Keratinocyte (primary cell): ENCODE results near the gene SPATS2L. TPM values are rescaled to one million over a fixed set of nuclear protein-coding genes. Genes with fewer than 3 reads are reported as not detected.

Experiments used
- DNase-seq: peaks from one replicate; pipeline ENCODE4 v3.0.0-alpha.2; 2011; ENCODE audit warnings: low read depth, missing footprints, low spot score
- FAIRE-seq: peaks from 2 replicates; lab custom pipeline; 2011; peaks lifted over from hg19 to GRCh38; lab: Jason Lieb, UNC
- H2AFZ ChIP-seq: 2 replicates; pipeline ENCODE4 v1.6.0; 2012; ENCODE audit warnings: low read length, control low read depth, inconsistent platforms; ENCODE audit not compliant: control insufficient read depth
- H3K27ac ChIP-seq: 2 replicates; pipeline ENCODE4 v1.5.1; 2011; ENCODE audit warnings: low read length; ENCODE audit not compliant: control insufficient read depth, insufficient read depth
- H3K27me3 ChIP-seq: 3 replicates; pipeline ENCODE4 v1.6.0; 2011; ENCODE audit warnings: low read length; ENCODE audit not compliant: control insufficient read depth, insufficient read depth; ENCODE audit errors: extremely low read depth
- H3K36me3 ChIP-seq, 2 experiments: 2 replicates in 1 of 2; 3 replicates in 1 of 2; pipeline ENCODE4 v1.5.1; 2011; ENCODE audit warnings: low read length in 2 of 2, mild to moderate bottlenecking in 1 of 2; ENCODE audit not compliant: control insufficient read depth in 2 of 2, insufficient read depth in 2 of 2; ENCODE audit errors: extremely low read depth in 1 of 2
- H3K4me1 ChIP-seq: 3 replicates; pipeline ENCODE4 v1.5.1; 2011; ENCODE audit warnings: low read length; ENCODE audit not compliant: control insufficient read depth, insufficient read depth; ENCODE audit errors: extremely low read depth
- H3K4me2 ChIP-seq: 3 replicates; pipeline ENCODE4 v1.6.0; 2011; ENCODE audit warnings: low read depth, low read length; ENCODE audit not compliant: control insufficient read depth, insufficient read depth; ENCODE audit errors: extremely low read depth
- H3K4me3 ChIP-seq, 3 experiments: fragments of 200-600 bp in 1 of 3; sonication (generic) in 1 of 3; 2 replicates in 2 of 3; 3 replicates in 1 of 3; pipeline ENCODE4 v1.5.1; 2011 to 2016; ENCODE audit warnings: low read length in 3 of 3, mild to moderate bottlenecking in 3 of 3, control low read depth in 2 of 3, inconsistent platforms in 1 of 3, low read depth in 1 of 3, mixed read lengths in 1 of 3, mixed run types in 1 of 3, moderate library complexity in 1 of 3; ENCODE audit not compliant: control insufficient read depth in 2 of 3, insufficient read depth in 2 of 3; ENCODE audit errors: extremely low read depth in 1 of 3
- H3K79me2 ChIP-seq: 2 replicates; pipeline ENCODE4 v1.6.0; 2012; ENCODE audit warnings: low read length; ENCODE audit not compliant: control insufficient read depth, insufficient read depth
- H3K9ac ChIP-seq: 3 replicates; pipeline ENCODE4 v1.6.0; 2011; ENCODE audit warnings: low read length; ENCODE audit not compliant: control insufficient read depth, insufficient read depth; ENCODE audit errors: extremely low read depth
- H3K9me1 ChIP-seq: 3 replicates; pipeline ENCODE4 v1.6.0; 2011; ENCODE audit warnings: low read length; ENCODE audit not compliant: control insufficient read depth, insufficient read depth; ENCODE audit errors: extremely low read depth
- H3K9me3 ChIP-seq: 2 replicates; pipeline ENCODE4 v1.5.1; 2012; ENCODE audit warnings: low read depth, low read length; ENCODE audit not compliant: control insufficient read depth
- H4K20me1 ChIP-seq: 3 replicates; pipeline ENCODE4 v1.6.0; 2011; ENCODE audit warnings: low read length; ENCODE audit not compliant: control insufficient read depth, insufficient read depth; ENCODE audit errors: extremely low read depth
- EZH2 ChIP-seq: IDR thresholded peaks from one replicate; pipeline ENCODE4 v1.6.1; 2012; ENCODE audit warnings: inconsistent platforms, mild to moderate bottlenecking, low read length, moderate library complexity
- dilution Hi-C: fragments of 300-500 bp; cut with MboI; formaldehyde crosslinking; loops from one replicate; pipeline ENCODE4 v1.7.0; 2020; ENCODE audit warnings: low sequenced_read_pairs; ENCODE audit not compliant: extremely low pct_ligation_motif_present
- polyA plus RNA-seq, 5 experiments: library from polyadenylated mRNA; depleted of rRNA in 3 of 5; stranded (reverse) in 3 of 5; stranded (forward) in 1 of 5; unstranded in 1 of 5; fragments of >200 nt; gene quantifications; 1 replicate in 1 of 5; 2 replicates in 3 of 5; 3 replicates in 1 of 5; pipeline versions ENCODE4 v1.2.1 to v1.2.3, GENCODE V29; 2011 to 2012; ENCODE audit warnings: missing spikeins in 2 of 5, low read depth in 1 of 5, low replicate concordance in 1 of 5
- TF ChIP-seq, protein P1 (sequence below), 3 experiments: IDR thresholded peaks in 1 of 3; conservative IDR thresholded peaks in 1 of 3; optimal IDR thresholded peaks in 1 of 3; 2 replicates in 2 of 3; 3 replicates in 1 of 3; pipeline versions ENCODE3 to v1.5.1; 2011; ENCODE audit warnings: low read length in 3 of 3, mild to moderate bottlenecking in 3 of 3, moderate library complexity in 2 of 3, control low read depth in 1 of 3, inconsistent platforms in 1 of 3; ENCODE audit not compliant: insufficient read depth in 2 of 3; ENCODE audit errors: extremely low read depth in 1 of 3

Gene SPATS2L
- polyA plus RNA-seq, 1 donor (not counting 4 experiments of a cell fraction or from before 2014, with no cell fraction given): 95.3 TPM

GRCh38 chr2:200515155-200515554 is 208.7 kb downstream of the SPATS2L start:
- TF ChIP-seq, protein P1, sequence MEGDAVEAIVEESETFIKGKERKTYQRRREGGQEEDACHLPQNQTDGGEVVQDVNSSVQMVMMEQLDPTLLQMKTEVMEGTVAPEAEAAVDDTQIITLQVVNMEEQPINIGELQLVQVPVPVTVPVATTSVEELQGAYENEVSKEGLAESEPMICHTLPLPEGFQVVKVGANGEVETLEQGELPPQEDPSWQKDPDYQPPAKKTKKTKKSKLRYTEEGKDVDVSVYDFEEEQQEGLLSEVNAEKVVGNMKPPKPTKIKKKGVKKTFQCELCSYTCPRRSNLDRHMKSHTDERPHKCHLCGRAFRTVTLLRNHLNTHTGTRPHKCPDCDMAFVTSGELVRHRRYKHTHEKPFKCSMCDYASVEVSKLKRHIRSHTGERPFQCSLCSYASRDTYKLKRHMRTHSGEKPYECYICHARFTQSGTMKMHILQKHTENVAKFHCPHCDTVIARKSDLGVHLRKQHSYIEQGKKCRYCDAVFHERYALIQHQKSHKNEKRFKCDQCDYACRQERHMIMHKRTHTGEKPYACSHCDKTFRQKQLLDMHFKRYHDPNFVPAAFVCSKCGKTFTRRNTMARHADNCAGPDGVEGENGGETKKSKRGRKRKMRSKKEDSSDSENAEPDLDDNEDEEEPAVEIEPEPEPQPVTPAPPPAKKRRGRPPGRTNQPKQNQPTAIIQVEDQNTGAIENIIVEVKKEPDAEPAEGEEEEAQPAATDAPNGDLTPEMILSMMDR (optimal IDR thresholded peaks at IDR 0.05 in 1 of 3, IDR thresholded peaks at IDR 0.05 in 1 of 3, conservative IDR thresholded peaks at IDR 0.05 in 1 of 3; ENCODE audit: extremely low read depth in 1 of 3, insufficient read depth in 2 of 3, low read length in 3 of 3): no peak
- TF ChIP-seq EZH2: no peak
- dilution Hi-C loops: no loop called here
- no peak for DNase-seq
- Histone ChIP-seq H3K4me3 (no peak overlapping the region), H4K20me1 (no peaks in the 10 kb centered on the region), H3K27me3 (no peaks in the 10 kb centered on the region), H3K9ac (no peak overlapping the region), H3K27ac (no peak overlapping the region), H3K9me1 (no peaks in the 10 kb centered on the region), H3K4me1 (no peaks in the 10 kb centered on the region), H3K79me2 (no peaks in the 10 kb centered on the region), H3K4me2 (no peak overlapping the region), H3K36me3 (no peaks in the 10 kb centered on the region), H2AFZ (no peak overlapping the region), H3K9me3 (no peaks in the 10 kb centered on the region)
- FAIRE-seq: no peak

GRCh38 chr2:200523158-200523557 is 216.7 kb downstream of the SPATS2L start:
- no peak overlapping the region for H3K9ac ChIP-seq
- H2AFZ ChIP-seq: no peak overlapping the region
- H3K4me2 ChIP-seq: peak overlapping the region; percentile 14
- no peak overlapping the region for H3K4me3 ChIP-seq
- dilution Hi-C loops: no loop called here
- H3K9me1 ChIP-seq: no peaks in the 10 kb centered on the region
- no peak overlapping the region for H3K27ac ChIP-seq
- no peak for FAIRE-seq
- peaks cover 17% of the 10 kb centered on the region for H3K79me2 ChIP-seq
- H3K9me3 ChIP-seq: no peaks in the 10 kb centered on the region
- TF ChIP-seq, protein P1 (optimal IDR thresholded peaks at IDR 0.05 in 1 of 3, IDR thresholded peaks at IDR 0.05 in 1 of 3, conservative IDR thresholded peaks at IDR 0.05 in 1 of 3; ENCODE audit: extremely low read depth in 1 of 3, insufficient read depth in 2 of 3, low read length in 3 of 3): no peak
- no peak for TF ChIP-seq EZH2
- no peak for DNase-seq
- H3K4me1 ChIP-seq: peaks cover 16% of the 10 kb centered on the region
- no peaks in the 10 kb centered on the region for H3K36me3 ChIP-seq
- no peaks in the 10 kb centered on the region for H4K20me1 ChIP-seq
- no peaks in the 10 kb centered on the region for H3K27me3 ChIP-seq
